Karpas-422 (cell line): ENCODE data around the gene DISC1. TPM values are rescaled to one million over a fixed set of nuclear protein-coding genes. Genes with fewer than 3 reads are reported as not detected.

Experiments used
- DNase-seq: peaks from one replicate; pipeline ENCODE4 v3.0.0-alpha.2; 2015
- H2AFZ ChIP-seq: fragments of 200-600 bp; sonication (generic); 2 replicates; pipeline ENCODE4 v1.6.1; 2014; ENCODE audit warnings: antibody characterized with exemption, low read length, mixed read lengths
- H3K27ac ChIP-seq: fragments of 200-600 bp; sonication (generic); 2 replicates; pipeline ENCODE4 v1.5.1; 2014; ENCODE audit warnings: mild to moderate bottlenecking, low read length, moderate library complexity
- H3K27me3 ChIP-seq: fragments of 200-600 bp; sonication (generic); 2 replicates; pipeline ENCODE4 v1.6.1; 2014; ENCODE audit warnings: low read length, mixed read lengths
- H3K36me3 ChIP-seq: fragments of 200-600 bp; sonication (generic); 2 replicates; pipeline ENCODE4 v1.6.1; 2014; ENCODE audit warnings: low read length, mixed read lengths; ENCODE audit not compliant: insufficient read depth
- H3K4me1 ChIP-seq: fragments of 200-600 bp; sonication (generic); 2 replicates; pipeline ENCODE4 v1.6.1; 2014; ENCODE audit warnings: mild to moderate bottlenecking, low read length, mixed read lengths
- H3K4me2 ChIP-seq: fragments of 200-600 bp; sonication (generic); 2 replicates; pipeline ENCODE4 v1.6.1; 2014; ENCODE audit warnings: low read length, low read depth, mild to moderate bottlenecking; ENCODE audit not compliant: poor library complexity, severe bottlenecking
- H3K4me3 ChIP-seq: fragments of 200-600 bp; sonication (generic); 2 replicates; pipeline ENCODE4 v1.5.1; 2014; ENCODE audit warnings: mild to moderate bottlenecking, antibody characterized with exemption, low read length, mixed read lengths
- H3K79me2 ChIP-seq: fragments of 200-600 bp; sonication (generic); 2 replicates; pipeline ENCODE4 v1.6.1; 2014; ENCODE audit warnings: mild to moderate bottlenecking, low read length, mixed read lengths
- H3K9ac ChIP-seq: fragments of 200-600 bp; sonication (generic); 2 replicates; pipeline ENCODE4 v1.6.0; 2014; ENCODE audit warnings: low read length
- H3K9me2 ChIP-seq: fragments of 200-600 bp; sonication (generic), shearing (Covaris generic); replicated peaks from 2 replicates; pipeline ENCODE4 v1.6.0; 2014; ENCODE audit warnings: mild to moderate bottlenecking, low read length, moderate library complexity; ENCODE audit not compliant: insufficient read depth
- H3K9me3 ChIP-seq: fragments of 300-700, 200-600 bp; sonication (generic); 2 replicates; pipeline ENCODE4 v1.6.1; 2014; ENCODE audit warnings: low read length, mixed read lengths
- H4K20me1 ChIP-seq: fragments of 200-600 bp; sonication (generic); 2 replicates; pipeline ENCODE4 v1.6.1; 2014; ENCODE audit warnings: mild to moderate bottlenecking, antibody characterized with exemption, low read length, low read depth; ENCODE audit not compliant: insufficient read depth
- total RNA-seq: library from RNA; depleted of rRNA; stranded (reverse); fragments of >200 nt; shearing (Covaris generic); gene quantifications from 2 replicates; pipeline ENCODE4 v1.2.3, GENCODE V29; 2014; ENCODE audit warnings: low replicate concordance

Gene DISC1
- total RNA-seq, 1 experiment from 2014 or later = 6.4 TPM

DNA sequence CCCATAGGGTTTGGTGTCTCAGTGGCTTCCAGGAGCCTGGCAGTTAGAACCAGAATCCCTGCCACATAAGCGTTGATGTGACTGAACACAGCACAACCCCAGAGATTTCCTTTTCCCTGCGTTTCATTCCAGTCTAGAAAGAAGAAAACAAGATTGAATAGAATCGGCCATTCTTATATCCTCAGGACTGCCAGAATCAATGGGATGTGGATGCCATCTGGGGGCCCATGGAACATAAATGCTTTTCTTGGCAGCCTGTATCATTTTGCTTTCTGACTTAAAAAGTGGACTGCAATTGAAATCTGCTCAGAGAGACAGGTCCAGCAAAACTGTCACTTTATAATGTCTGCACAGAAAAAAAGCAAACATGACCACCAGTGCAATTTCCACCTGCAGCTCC lies 80.3 kb downstream of the DISC1 start:
- H2AFZ ChIP-seq = no peak overlapping the region
- DNase-seq = no peak
- no peaks in the 10 kb centered on the region for H3K4me1 ChIP-seq
- no peaks in the 10 kb centered on the region for H4K20me1 ChIP-seq
- H3K79me2 ChIP-seq = no peaks in the 10 kb centered on the region
- no peak overlapping the region for H3K27ac ChIP-seq
- H3K4me3 ChIP-seq = no peak overlapping the region
- no peak overlapping the region for H3K4me2 ChIP-seq
- no peaks in the 10 kb centered on the region for H3K36me3 ChIP-seq
- H3K27me3 ChIP-seq = 0 out of 2 replicates have a peak, but pooled peaks cover 2% of the 10 kb centered on the region
- H3K9me3 ChIP-seq = no peaks in the 10 kb centered on the region
- no peak overlapping the region for H3K9ac ChIP-seq
- H3K9me2 ChIP-seq = no peaks in the 10 kb centered on the region

DNA sequence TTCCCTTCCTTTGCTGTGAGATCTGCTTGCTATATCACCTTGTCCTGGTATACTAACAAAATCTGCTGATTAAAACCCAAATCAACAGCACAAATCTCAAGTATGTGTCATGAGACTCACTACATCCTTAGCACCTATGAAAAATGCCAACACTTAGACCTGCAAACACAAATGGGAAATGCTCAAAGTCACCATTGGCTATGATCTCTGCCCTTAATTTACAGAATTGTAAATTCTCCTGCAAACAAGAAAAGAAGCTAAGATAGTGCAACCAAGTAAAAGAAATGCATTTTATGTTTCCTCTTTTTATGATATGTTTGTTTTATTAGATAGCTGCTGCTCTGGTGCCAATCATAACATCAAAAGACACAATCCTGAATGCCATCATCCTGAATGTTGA lies 80.8 kb downstream of the DISC1 start:
- no peaks in the 10 kb centered on the region for H4K20me1 ChIP-seq
- H3K27ac ChIP-seq = no peak overlapping the region
- H3K79me2 ChIP-seq = no peaks in the 10 kb centered on the region
- no peak overlapping the region for H3K4me3 ChIP-seq
- H3K27me3 ChIP-seq = 0 out of 2 replicates have a peak, but pooled peaks cover 2% of the 10 kb centered on the region
- H2AFZ ChIP-seq = no peak overlapping the region
- H3K9ac ChIP-seq = no peak overlapping the region
- no peak overlapping the region for H3K4me2 ChIP-seq
- DNase-seq = no peak
- no peaks in the 10 kb centered on the region for H3K9me2 ChIP-seq
- no peaks in the 10 kb centered on the region for H3K4me1 ChIP-seq
- no peaks in the 10 kb centered on the region for H3K9me3 ChIP-seq
- H3K36me3 ChIP-seq = no peaks in the 10 kb centered on the region

DNA sequence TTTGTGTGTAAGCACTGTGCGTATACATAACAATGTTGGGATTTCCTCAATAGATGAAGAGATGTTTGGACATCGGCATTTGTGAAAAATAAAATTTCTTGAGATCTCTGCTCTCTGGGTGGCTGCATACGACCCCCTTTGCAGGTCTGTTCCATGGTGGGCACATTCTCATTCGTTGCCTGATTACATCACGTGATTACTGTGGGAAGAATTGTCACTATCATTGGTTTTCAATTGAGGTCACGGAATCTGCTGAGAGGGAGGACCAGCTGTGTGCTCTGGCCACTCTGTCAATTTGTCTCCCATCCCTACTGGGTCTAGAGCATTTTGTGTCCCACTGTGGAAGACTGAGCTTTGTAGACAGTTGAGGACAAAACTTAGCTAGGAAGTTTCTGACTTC lies 81.8 kb downstream of the DISC1 start:
- Histone ChIP-seq H3K4me2 (no peak overlapping the region), H3K4me1 (no peaks in the 10 kb centered on the region), H3K9ac (no peak overlapping the region), H4K20me1 (no peaks in the 10 kb centered on the region), H2AFZ (no peak overlapping the region), H3K4me3 (no peak overlapping the region), H3K36me3 (no peaks in the 10 kb centered on the region), H3K27me3 (0 out of 2 replicates have a peak, but pooled peaks cover 2% of the 10 kb centered on the region), H3K79me2 (no peaks in the 10 kb centered on the region), H3K9me3 (no peaks in the 10 kb centered on the region), H3K9me2 (no peaks in the 10 kb centered on the region), H3K27ac (no peak overlapping the region)
- DNase-seq = no peak

DNA sequence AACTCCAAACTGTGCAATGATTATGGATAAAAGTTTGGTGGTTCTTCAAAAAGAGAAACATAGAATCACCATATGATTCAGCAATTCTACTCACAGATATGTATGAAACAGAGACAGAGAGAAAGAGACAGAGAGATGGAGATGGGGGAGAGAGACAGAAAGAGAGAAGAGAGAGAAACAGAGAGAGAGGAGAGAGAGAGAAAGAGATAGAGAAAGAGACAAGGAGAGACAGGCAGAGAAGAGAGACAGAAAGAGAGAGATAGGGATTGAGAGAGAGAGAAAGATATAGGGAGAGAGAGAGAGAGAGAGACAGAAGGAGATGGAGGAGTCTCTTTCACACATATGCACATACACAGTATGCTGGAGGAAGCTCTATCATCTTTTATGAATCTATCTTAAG lies 87.8 kb downstream of the DISC1 start:
- H3K27me3 ChIP-seq = no peaks in the 10 kb centered on the region

DNA sequence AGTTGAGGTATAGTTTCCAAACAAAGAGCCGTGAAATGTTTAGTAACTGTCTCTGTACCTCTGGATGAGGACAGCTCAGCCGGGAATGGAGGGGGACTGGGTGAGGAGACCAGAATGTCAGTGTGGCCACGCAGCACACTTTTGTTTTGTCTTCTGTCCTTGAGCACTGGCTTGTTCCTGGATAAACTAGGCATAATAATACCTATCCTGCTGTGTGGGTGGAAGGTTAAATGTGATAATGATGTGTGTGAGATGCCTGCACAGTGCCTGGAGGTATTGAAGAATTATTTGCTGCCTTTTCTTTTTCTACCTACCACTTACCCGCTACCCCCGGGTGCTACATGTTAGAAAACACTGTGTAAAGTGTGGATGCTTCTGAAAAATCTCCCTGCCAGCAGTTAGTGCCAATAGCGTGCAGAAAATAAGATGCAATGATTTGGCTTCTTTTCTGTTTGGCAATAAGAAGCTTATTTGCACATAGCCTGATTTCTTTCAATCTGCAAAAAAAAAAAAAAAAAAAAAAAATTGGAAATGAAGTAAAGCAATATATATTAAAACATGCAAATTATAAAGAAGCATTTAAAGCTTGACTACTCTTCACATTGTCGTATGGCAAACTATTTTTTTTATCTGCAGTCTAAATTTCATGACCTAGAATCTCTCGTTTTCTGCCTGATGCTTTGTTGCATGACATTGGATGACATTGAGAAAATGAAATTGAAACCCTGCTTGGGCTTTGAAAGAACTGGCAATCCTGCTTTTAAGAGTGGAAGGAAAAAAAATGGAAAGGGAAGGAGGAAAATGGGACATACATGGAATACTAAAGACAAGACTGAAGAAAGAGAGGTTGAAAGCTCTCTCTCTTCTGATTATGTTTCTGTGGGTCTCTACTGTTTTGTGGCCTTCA lies 89.5 kb downstream of the DISC1 start:
- Histone ChIP-seq H3K27me3 (no peaks in the 10 kb centered on the region), H2AFZ (no peak overlapping the region), H3K79me2 (no peaks in the 10 kb centered on the region), H3K4me3 (no peak overlapping the region), H3K4me2 (no peak overlapping the region), H3K36me3 (no peaks in the 10 kb centered on the region), H3K4me1 (peaks cover 5% of the 10 kb centered on the region), H4K20me1 (no peaks in the 10 kb centered on the region), H3K9me3 (no peaks in the 10 kb centered on the region), H3K9ac (no peak overlapping the region), H3K27ac (no peak overlapping the region), H3K9me2 (no peaks in the 10 kb centered on the region)
- DNase-seq = no peak

More for the DNA sequence above, 87.8 kb downstream of the DISC1 start:
- no peak overlapping the region for H3K9ac ChIP-seq
- H3K79me2 ChIP-seq = no peaks in the 10 kb centered on the region
- H3K4me3 ChIP-seq = no peak overlapping the region
- H3K9me2 ChIP-seq = no peaks in the 10 kb centered on the region
- H3K4me1 ChIP-seq = no peaks in the 10 kb centered on the region
- no peaks in the 10 kb centered on the region for H3K36me3 ChIP-seq
- H3K27ac ChIP-seq = no peak overlapping the region
- H3K9me3 ChIP-seq = no peaks in the 10 kb centered on the region
- H4K20me1 ChIP-seq = no peaks in the 10 kb centered on the region
- H3K4me2 ChIP-seq = no peak overlapping the region
- DNase-seq = no peak
- no peak overlapping the region for H2AFZ ChIP-seq

DNA sequence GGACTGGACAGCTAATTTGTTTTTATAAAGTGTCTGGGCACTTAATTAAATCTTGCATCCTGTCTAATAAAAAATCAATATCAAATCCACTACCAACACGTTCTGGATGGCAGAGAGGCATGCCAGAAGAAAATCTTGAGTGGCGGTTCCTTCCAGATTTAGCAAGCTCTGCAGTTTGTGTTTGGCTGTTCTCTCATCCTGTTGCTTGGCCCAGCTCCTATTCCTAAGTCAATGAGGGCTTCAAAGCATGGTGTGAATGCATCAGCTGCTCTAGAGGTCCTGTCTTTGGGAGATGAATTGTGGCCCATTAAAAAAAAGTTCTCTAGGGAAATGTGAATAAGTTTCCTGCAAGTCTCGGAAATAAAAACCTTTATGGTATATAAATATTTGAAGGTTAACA lies 90.3 kb downstream of the DISC1 start:
- Histone ChIP-seq H3K27me3 (no peaks in the 10 kb centered on the region), H3K9me3 (no peaks in the 10 kb centered on the region), H3K9me2 (no peaks in the 10 kb centered on the region), H3K27ac (no peak overlapping the region), H3K4me2 (no peak overlapping the region), H3K79me2 (no peaks in the 10 kb centered on the region), H3K36me3 (no peaks in the 10 kb centered on the region), H3K9ac (no peak overlapping the region), H3K4me3 (no peak overlapping the region), H4K20me1 (no peaks in the 10 kb centered on the region), H2AFZ (no peak overlapping the region), H3K4me1 (peaks cover 5% of the 10 kb centered on the region)
- no peak for DNase-seq

DNA sequence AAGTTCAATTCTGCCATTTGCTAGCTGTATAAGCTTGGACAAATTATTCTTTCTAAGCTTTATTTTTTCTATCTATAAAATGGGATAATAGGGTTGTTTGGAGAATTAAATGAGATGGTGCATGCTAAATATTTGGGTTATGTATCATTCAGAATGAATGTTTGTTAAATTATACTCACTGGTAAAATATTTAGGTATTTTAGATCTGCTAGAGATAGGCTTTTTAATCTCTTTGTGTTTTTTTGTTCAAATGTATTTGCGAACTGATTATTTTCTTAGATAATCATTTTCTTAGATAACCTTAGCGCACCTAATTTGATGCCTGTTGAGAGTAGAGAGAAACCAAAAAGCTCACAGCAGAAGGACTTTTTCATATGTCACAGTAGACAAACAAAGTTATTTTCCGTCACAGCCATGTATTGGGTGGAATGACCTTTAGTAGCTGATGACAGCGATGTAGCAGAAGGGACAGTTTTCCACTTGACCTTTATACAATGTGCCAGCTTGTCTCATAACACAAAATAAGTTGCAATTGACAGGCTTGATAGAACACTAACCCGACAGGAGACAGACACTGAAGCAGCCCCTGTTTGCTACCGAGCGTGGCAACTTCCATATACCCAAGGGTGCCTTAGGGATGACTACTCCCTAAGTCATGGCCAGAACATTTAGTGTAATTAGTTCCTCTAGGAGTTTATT lies 93.0 kb downstream of the DISC1 start:
- no peak for DNase-seq
- Histone ChIP-seq H2AFZ (no peak overlapping the region), H3K9ac (no peak overlapping the region), H3K79me2 (no peaks in the 10 kb centered on the region), H3K27ac (no peak overlapping the region), H3K4me2 (no peak overlapping the region), H3K4me3 (no peak overlapping the region), H3K27me3 (no peaks in the 10 kb centered on the region), H4K20me1 (no peaks in the 10 kb centered on the region), H3K9me2 (no peaks in the 10 kb centered on the region), H3K9me3 (no peaks in the 10 kb centered on the region), H3K36me3 (no peaks in the 10 kb centered on the region), H3K4me1 (peaks cover 18% of the 10 kb centered on the region)

DNA sequence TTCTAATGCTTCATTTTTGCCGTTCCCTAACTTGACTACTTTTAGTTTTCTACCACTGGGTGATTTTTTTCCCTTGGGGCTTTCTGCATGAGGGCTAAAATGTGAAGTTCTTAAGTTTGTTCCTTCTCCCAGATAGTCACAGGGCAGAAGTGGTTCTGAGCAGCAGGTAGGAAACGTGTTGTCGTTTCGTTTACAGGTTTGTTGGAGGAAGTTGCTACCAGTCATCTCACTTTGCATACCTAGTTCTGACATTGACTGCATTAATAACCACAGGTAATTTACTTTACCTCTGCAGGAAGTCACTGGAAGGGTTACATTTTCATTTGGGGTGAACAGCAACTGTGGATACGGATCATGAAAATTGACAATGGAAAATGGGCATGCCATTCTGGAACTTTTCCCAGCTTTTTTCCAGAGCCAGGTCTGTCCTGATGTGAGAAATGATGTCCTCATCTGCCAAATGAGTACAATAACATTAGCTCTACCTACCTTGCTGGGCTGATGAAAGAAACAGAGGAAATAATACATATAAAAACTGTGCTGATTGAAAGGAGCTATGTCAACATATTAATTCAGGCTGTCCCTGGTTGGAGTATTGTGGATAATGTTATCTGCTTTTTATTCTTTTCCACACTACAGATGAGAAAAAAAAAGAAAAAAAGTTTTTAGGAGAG lies 94.2 kb downstream of the DISC1 start:
- Histone ChIP-seq H3K4me1 (peaks cover 22% of the 10 kb centered on the region), H2AFZ (no peak overlapping the region), H4K20me1 (no peaks in the 10 kb centered on the region), H3K36me3 (no peaks in the 10 kb centered on the region), H3K79me2 (no peaks in the 10 kb centered on the region), H3K9me3 (no peaks in the 10 kb centered on the region), H3K9ac (no peak overlapping the region), H3K9me2 (no peaks in the 10 kb centered on the region), H3K27ac (no peak overlapping the region), H3K4me2 (no peak overlapping the region), H3K27me3 (no peaks in the 10 kb centered on the region), H3K4me3 (no peak overlapping the region)
- no peak for DNase-seq
